H1 (cell line): ENCODE measurements around the gene MICA. TPM values are rescaled to one million over a fixed set of nuclear protein-coding genes. Genes with fewer than 3 reads are reported as not detected.

Experiments used
- CTCF ChIA-PET: fragments of 300-600 bp; sonication (Branson Sonifier 250); formaldehyde crosslinking; loops from one replicate; lab custom pipeline; 2021; ENCODE audit not compliant: partially characterized antibody; lab: Charles Lee
- POLR2A ChIA-PET: fragments of 300-600 bp; sonication (Branson Sonifier 250); formaldehyde crosslinking; loops from one replicate; lab custom pipeline; 2021; ENCODE audit warnings: inconsistent platforms; ENCODE audit not compliant: partially characterized antibody; lab: Charles Lee
- DNase-seq, 2 experiments: peaks; one replicate each; pipeline versions ENCODE4 v3.0.0 to v3.0.0-alpha.2; 2010 to 2022; ENCODE audit warnings: low spot score in 2 of 2, low read depth in 1 of 2, mixed read lengths in 1 of 2
- FAIRE-seq: peaks from 2 replicates; lab custom pipeline; 2011; peaks lifted over from hg19 to GRCh38; lab: Jason Lieb, UNC
- H2AFZ ChIP-seq: 2 replicates; pipeline ENCODE4 v1.8.1; 2012; ENCODE audit warnings: low read length, inconsistent platforms
- H2AK5ac ChIP-seq: 2 replicates; pipeline ENCODE4 v1.6.1; 2013; ENCODE audit warnings: low read depth, low read length
- H2BK120ac ChIP-seq: replicated peaks from 2 replicates; pipeline ENCODE3; 2013; ENCODE audit warnings: low read depth, low read length, inconsistent platforms
- H2BK12ac ChIP-seq: 2 replicates; pipeline ENCODE4 v1.6.1; 2013; ENCODE audit warnings: low read depth, low read length
- H2BK15ac ChIP-seq: 2 replicates; pipeline ENCODE4 v1.6.1; 2013; ENCODE audit warnings: low read length
- H2BK20ac ChIP-seq: 2 replicates; pipeline ENCODE4 v1.6.1; 2013; ENCODE audit warnings: low read length
- H2BK5ac ChIP-seq: 2 replicates; pipeline ENCODE4 v1.6.1; 2013; ENCODE audit warnings: low read depth, low read length
- H3K14ac ChIP-seq: 2 replicates; pipeline ENCODE4 v1.6.1; 2013; ENCODE audit warnings: inconsistent platforms; ENCODE audit not compliant: insufficient read length
- H3K18ac ChIP-seq: 2 replicates; pipeline ENCODE4 v1.6.1; 2013; ENCODE audit warnings: low read length; ENCODE audit errors: extremely low read depth
- H3K23ac ChIP-seq: 2 replicates; pipeline ENCODE4 v1.6.1; 2013; ENCODE audit warnings: inconsistent platforms; ENCODE audit not compliant: insufficient read length
- H3K23me2 ChIP-seq: 2 replicates; pipeline ENCODE4 v1.6.1; 2013; ENCODE audit warnings: low read depth, low read length
- H3K27ac ChIP-seq: 2 replicates; pipeline ENCODE4 v1.6.1; 2011; ENCODE audit warnings: low read depth, low read length, inconsistent platforms
- H3K27me3 ChIP-seq, 4 experiments: replicated peaks in 1 of 4; 1 replicate in 1 of 4; 2 replicates in 3 of 4; pipeline versions ENCODE4 v1.6.1 to v1.8.1; 2011 to 2013; ENCODE audit warnings: low read length in 3 of 4, mild to moderate bottlenecking in 3 of 4, inconsistent platforms in 2 of 4, mixed read lengths in 2 of 4, moderate library complexity in 1 of 4; ENCODE audit not compliant: control insufficient read depth in 3 of 4, insufficient read depth in 3 of 4; ENCODE audit errors: extremely low read depth in 1 of 4
- H3K36me3 ChIP-seq, 4 experiments: 2 replicates each; pipeline versions ENCODE4 v1.6.1 to v1.8.1; 2011 to 2013; ENCODE audit warnings: mild to moderate bottlenecking in 4 of 4, low read length in 3 of 4, moderate library complexity in 2 of 4, control low read depth in 1 of 4, inconsistent platforms in 1 of 4; ENCODE audit not compliant: insufficient read depth in 4 of 4, control insufficient read depth in 2 of 4
- H3K4ac ChIP-seq: replicated peaks from 2 replicates; pipeline ENCODE3; 2013; ENCODE audit warnings: low read length, low read depth, mixed read lengths, inconsistent platforms; ENCODE audit not compliant: insufficient read length
- H3K4me1 ChIP-seq, 4 experiments: replicated peaks in 1 of 4; 1 replicate in 1 of 4; 2 replicates in 3 of 4; pipeline versions ENCODE4 v1.6.1 to v1.8.1; 2011 to 2013; ENCODE audit warnings: low read length in 3 of 4, inconsistent platforms in 2 of 4, mixed read lengths in 1 of 4; ENCODE audit not compliant: insufficient read depth in 4 of 4, control insufficient read depth in 3 of 4
- H3K4me2 ChIP-seq, 2 experiments: 2 replicates each; pipeline versions ENCODE4 v1.6.1 to v1.8.1; 2011 to 2013; ENCODE audit warnings: low read depth in 2 of 2, low read length in 2 of 2, control low read depth in 1 of 2, inconsistent platforms in 1 of 2, mild to moderate bottlenecking in 1 of 2; ENCODE audit not compliant: insufficient read depth in 1 of 2
- H3K4me3 ChIP-seq, 4 experiments: fragments of 200-600, 300-600 bp in 1 of 4; sonication (generic), shearing (Covaris generic), sonication (Bioruptor Twin) in 1 of 4; 2 replicates each; pipeline versions ENCODE4 v1.5.1 to v1.8.1; 2011 to 2016; ENCODE audit warnings: low read length in 4 of 4, low read depth in 3 of 4, control low read depth in 2 of 4, inconsistent platforms in 2 of 4, mild to moderate bottlenecking in 2 of 4, mixed read lengths in 1 of 4, moderate library complexity in 1 of 4; ENCODE audit not compliant: insufficient read depth in 2 of 4; ENCODE audit errors: extremely low read depth in 1 of 4
- H3K56ac ChIP-seq: replicated peaks from 2 replicates; pipeline ENCODE3; 2013; ENCODE audit warnings: low read depth, mild to moderate bottlenecking, mixed read lengths, low read length, inconsistent platforms; ENCODE audit not compliant: insufficient read length
- H3K79me1 ChIP-seq: 2 replicates; pipeline ENCODE4 v1.6.1; 2013; ENCODE audit warnings: low read depth, low read length, control low read depth
- H3K79me2 ChIP-seq, 2 experiments: 2 replicates each; pipeline versions ENCODE4 v1.6.1 to v1.8.1; 2012 to 2013; ENCODE audit warnings: low read length in 2 of 2, mild to moderate bottlenecking in 2 of 2, inconsistent platforms in 1 of 2; ENCODE audit not compliant: insufficient read depth in 2 of 2, control insufficient read depth in 1 of 2
- H3K9ac ChIP-seq, 4 experiments: replicated peaks in 1 of 4; 1 replicate in 1 of 4; 2 replicates in 3 of 4; pipeline versions ENCODE4 v1.6.1 to v1.8.1; 2011 to 2013; ENCODE audit warnings: low read depth in 3 of 4, low read length in 3 of 4, control low read depth in 2 of 4, mild to moderate bottlenecking in 2 of 4, moderate library complexity in 2 of 4, inconsistent platforms in 1 of 4; ENCODE audit errors: extremely low read depth in 1 of 4
- H3K9me3 ChIP-seq, 2 experiments: 2 replicates each; pipeline versions ENCODE4 v1.6.1 to v1.8.1; 2012 to 2013; ENCODE audit warnings: mild to moderate bottlenecking in 2 of 2, moderate library complexity in 2 of 2, control low read depth in 1 of 2, inconsistent platforms in 1 of 2, low read depth in 1 of 2, low read length in 1 of 2, mixed read lengths in 1 of 2; ENCODE audit not compliant: insufficient read depth in 2 of 2
- H4K20me1 ChIP-seq, 2 experiments: replicated peaks in 1 of 2; 2 replicates each; pipeline versions ENCODE3 to v1.8.1; 2011 to 2013; ENCODE audit warnings: inconsistent platforms in 2 of 2, low read length in 2 of 2, mild to moderate bottlenecking in 1 of 2; ENCODE audit not compliant: insufficient read depth in 2 of 2, control insufficient read depth in 1 of 2
- H4K5ac ChIP-seq: 2 replicates; pipeline ENCODE4 v1.6.1; 2013; ENCODE audit warnings: low read length, low read depth, mixed read lengths, inconsistent platforms; ENCODE audit not compliant: insufficient read length
- H4K8ac ChIP-seq: 2 replicates; pipeline ENCODE4 v1.8.0; 2013; ENCODE audit warnings: mild to moderate bottlenecking, moderate library complexity, low read length, inconsistent platforms; ENCODE audit not compliant: insufficient read depth; ENCODE audit errors: extremely low read depth
- H4K91ac ChIP-seq: replicated peaks from 2 replicates; pipeline ENCODE3; 2013; ENCODE audit warnings: low read length, mixed read lengths, inconsistent platforms; ENCODE audit not compliant: insufficient read length
- BACH1 ChIP-seq: IDR thresholded peaks from 2 replicates; pipeline ENCODE4 v1.6.1; 2012; ENCODE audit warnings: low read length, improper control_type of control experiment
- GABPA ChIP-seq: IDR thresholded peaks from 2 replicates; pipeline ENCODE4 v1.6.1; 2011; ENCODE audit warnings: mild to moderate bottlenecking, low read length, moderate library complexity, borderline replicate concordance; ENCODE audit not compliant: insufficient read depth
- HDAC2 ChIP-seq, 2 experiments: fragments of 300-600 bp in 1 of 2; sonication (generic) in 1 of 2; IDR thresholded peaks; 2 replicates each; pipeline ENCODE4 v1.6.1; 2011 to 2012; ENCODE audit warnings: low read depth in 2 of 2, low read length in 2 of 2, mild to moderate bottlenecking in 2 of 2, moderate library complexity in 2 of 2, borderline replicate concordance in 1 of 2, inconsistent platforms in 1 of 2
- POLR2AphosphoS5 ChIP-seq: IDR thresholded peaks from 2 replicates; pipeline ENCODE4 v1.6.1; 2011; ENCODE audit warnings: low read depth, low read length
- SUZ12 ChIP-seq: fragments of 200-600 bp; sonication (generic); IDR thresholded peaks from 2 replicates; pipeline ENCODE4 v1.6.1; 2012; ENCODE audit warnings: mild to moderate bottlenecking, inconsistent platforms, low read length, moderate library complexity, mixed read lengths
- WGBS, 2 experiments: shearing (Covaris generic) in 1 of 2; methylation state at CpG; one replicate each; pipeline versions ENCODE4 v1.1.6 to v1.1.7; 2013 to 2015; ENCODE audit warnings: low lambda C conversion rate in 2 of 2, mixed read lengths in 2 of 2, inconsistent platforms in 1 of 2, low coverage in 1 of 2, missing lambda C conversion rate in 1 of 2; ENCODE audit not compliant: insufficient replicate concordance in 2 of 2, insufficient coverage in 1 of 2, insufficient read length in 1 of 2; ENCODE audit errors: extremely low coverage in 1 of 2, missing lambda C conversion rate in 1 of 2; 5-methylcytosine and 5-hydroxymethylcytosine counted together
- polyA plus RNA-seq, 7 experiments: library from polyadenylated mRNA; depleted of rRNA in 3 of 7; stranded (reverse) in 5 of 7; unstranded in 2 of 7; fragments of >200 nt in 5 of 7; fragments of 200-250 nt in 2 of 7; gene quantifications; 1 replicate in 5 of 7; 2 replicates in 1 of 7; 4 replicates in 1 of 7; pipeline versions ENCODE4 v1.2.1 to v1.2.3, GENCODE V29; 2011 to 2013; ENCODE audit warnings: missing spikeins in 2 of 7, mixed read lengths in 2 of 7
- total RNA-seq: library from RNA; stranded (reverse); fragmentation: NEBNext Ultra II Directional; extraction: Animal tissue kit (Norgen Biotek cat#: 25700); gene quantifications from 2 replicates; pipeline ENCODE4 v1.2.1, GENCODE V29; 2021

The MICA gene
- total and polyA plus RNA-seq, 2 of the 8 experiments (the other 6 are each of a cell fraction or from before 2014, with no cell fraction given), result 12.5 to 16.3 TPM

DNA sequence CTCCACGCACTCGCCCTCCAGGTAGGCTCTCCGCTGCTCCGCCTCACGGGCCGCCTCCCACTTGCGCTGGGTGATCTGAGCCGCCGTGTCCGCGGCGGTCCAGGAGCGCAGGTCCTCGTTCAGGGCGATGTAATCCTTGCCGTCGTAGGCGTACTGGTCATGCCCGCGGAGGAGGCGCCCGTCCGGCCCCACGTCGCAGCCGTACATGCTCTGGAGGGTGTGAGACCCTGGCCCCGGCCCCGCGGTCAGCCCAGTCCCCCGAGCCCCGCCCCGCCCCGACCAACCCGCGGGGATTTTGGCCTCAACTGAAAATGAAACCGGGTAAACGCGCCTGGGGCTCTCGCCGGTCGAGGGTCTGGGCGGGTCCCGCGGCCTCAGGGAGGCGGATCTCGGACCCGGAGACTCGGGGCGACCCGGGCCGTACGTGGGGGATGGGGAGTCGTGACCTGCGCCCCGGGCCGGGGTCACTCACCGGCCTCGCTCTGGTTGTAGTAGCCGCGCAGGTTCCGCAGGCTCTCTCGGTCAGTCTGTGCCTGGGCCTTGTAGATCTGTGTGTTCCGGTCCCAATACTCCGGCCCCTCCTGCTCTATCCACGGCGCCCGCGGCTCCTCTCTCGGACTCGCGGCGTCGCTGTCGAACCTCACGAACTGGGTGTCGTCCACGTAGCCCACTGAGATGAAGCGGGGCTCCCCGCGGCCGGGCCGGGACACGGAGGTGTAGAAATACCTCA is 47.0 kb upstream of the MICA start:
- Histone ChIP-seq H3K79me2 (no peaks in the 10 kb centered on the region), H3K27ac (no peak overlapping the region), H4K5ac (no peak overlapping the region), H2AK5ac (no peak overlapping the region), H2BK15ac (no peak overlapping the region), H3K56ac (no peak overlapping the region), H3K79me1 (no peaks in the 10 kb centered on the region), H4K8ac (peak overlapping the region; percentile 85; the same call in 1 of the 2 replicates), H3K4me2 (peak overlapping the region; percentile 69 to 90), H3K18ac (no peak overlapping the region), H2BK20ac (no peak overlapping the region), H3K14ac (no peak overlapping the region), H4K91ac (no peak overlapping the region), H2BK12ac (no peak overlapping the region), H2AFZ (no peak overlapping the region), H3K23me2 (peaks cover 4% of the 10 kb centered on the region; the same call in 1 of the 2 replicates), H3K4me3 (peak overlapping the region; percentile 43 to 77 (median 56)), H3K36me3 (peaks cover 0 to 10% (median 0%) of the 10 kb centered on the region in 4 experiments; a peak in 3 of 8 replicates), H4K20me1 (peaks cover 0 to 2% of the 10 kb centered on the region in 2 experiments), H3K4ac (no peak overlapping the region), H3K23ac (no peak overlapping the region), H3K9ac (no peak overlapping the region), H3K9me3 (no peaks in the 10 kb centered on the region), H3K27me3 (peaks cover 3 to 25% (median 15%) of the 10 kb centered on the region in 4 experiments), H2BK120ac (no peak overlapping the region), H2BK5ac (no peak overlapping the region), H3K4me1 (no peaks in the 10 kb centered on the region)
- CTCF ChIA-PET, result no interaction called here
- DNase-seq, result peak in 1 of 2 experiments; percentile 65
- no peak for FAIRE-seq
- 3% methylated on average over 42 of the region's 83 CpGs; no CpG with 5 or more reads in 1 of the 2 experiments for WGBS, 2 experiments
- POLR2A ChIA-PET, result no interaction called here
- TF ChIP-seq HDAC2 (IDR thresholded peaks at IDR 0.05; ENCODE audit: borderline replicate concordance in 1 of 2, low read depth in 2 of 2, low read length in 2 of 2) (no peak), SUZ12 (no peak; the same call in 1 of the 2 replicates), BACH1 (peak; percentile 0; the same call in 1 of the 2 replicates), POLR2AphosphoS5 (no peak), GABPA (no peak)
